Thoracic aorta endothelial cell (primary cell): ENCODE data around the gene ACBD6. TPM values are rescaled to one million over a fixed set of nuclear protein-coding genes. Genes with fewer than 3 reads are reported as not detected.

Experiments used
- small RNA-seq: library from RNA; depleted of rRNA; stranded (forward); fragments of <200 nt; gene quantifications from one replicate; pipeline ENCODE3, GENCODE V24; 2012
- total RNA-seq: library from RNA; depleted of rRNA; stranded (reverse); fragments of >200 nt; gene quantifications from 2 replicates; pipeline ENCODE4 v1.2.3, GENCODE V29; 2012

ACBD6 gene, protein sequence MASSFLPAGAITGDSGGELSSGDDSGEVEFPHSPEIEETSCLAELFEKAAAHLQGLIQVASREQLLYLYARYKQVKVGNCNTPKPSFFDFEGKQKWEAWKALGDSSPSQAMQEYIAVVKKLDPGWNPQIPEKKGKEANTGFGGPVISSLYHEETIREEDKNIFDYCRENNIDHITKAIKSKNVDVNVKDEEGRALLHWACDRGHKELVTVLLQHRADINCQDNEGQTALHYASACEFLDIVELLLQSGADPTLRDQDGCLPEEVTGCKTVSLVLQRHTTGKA
- 59.0 and 62.7 TPM in 2 replicates for total RNA-seq

DNA sequence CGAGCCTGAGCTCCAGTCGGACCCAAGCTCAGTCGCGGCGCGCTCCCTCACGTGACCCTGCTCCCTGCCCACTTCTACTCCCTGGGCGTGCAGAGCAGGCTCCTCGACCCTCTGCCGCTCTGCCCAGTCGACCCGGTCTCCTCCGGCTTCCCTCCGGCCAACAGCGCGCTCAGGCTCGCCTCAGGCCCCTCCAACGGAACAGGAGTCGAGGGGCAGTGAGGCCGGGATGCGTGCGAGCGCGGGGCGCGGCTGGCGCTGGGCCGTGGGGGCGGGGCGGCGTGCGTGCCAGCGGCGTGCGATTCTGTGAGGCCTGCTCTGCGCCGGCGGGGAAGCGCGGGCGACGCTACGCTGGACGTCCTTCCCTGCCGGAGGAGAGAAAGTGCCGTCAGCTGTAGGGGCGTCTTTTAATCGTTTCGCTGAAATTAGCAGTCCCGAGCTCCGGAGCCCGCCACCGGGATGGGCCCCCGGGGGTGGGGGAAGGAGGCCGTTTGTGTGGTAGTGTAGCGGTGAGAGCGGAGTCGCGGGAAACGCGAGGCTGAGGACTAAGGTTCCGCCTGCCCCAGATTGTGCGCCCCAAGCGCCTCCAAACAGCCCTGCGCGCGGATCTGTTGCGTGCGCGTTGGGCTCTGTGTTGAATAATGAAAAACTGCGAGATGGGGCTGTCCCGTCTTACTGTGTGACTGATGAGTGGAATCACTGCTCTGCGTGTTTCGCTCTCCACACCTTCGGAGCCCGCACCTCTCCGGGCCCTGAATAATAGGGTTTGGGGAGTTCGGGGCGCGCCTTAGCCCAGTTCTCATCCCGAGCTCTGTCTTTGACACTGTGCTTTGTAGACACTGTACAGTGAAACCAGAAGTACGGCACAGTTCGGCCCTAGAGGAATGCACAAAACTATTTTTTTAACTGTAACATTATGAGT, at the start of gene ACBD6:
Gene ACBD6 (minus strand): TSS at position 217 of the 919 bp plus-strand sequence. CDS start 311 bp downstream, outside the sequence.

Small RNAs within 50 kb of the gene (small RNA-seq; reads per million reads assigned to genes)
- gene MIR3121 (not detected), gene RF00019 (not detected)

Other genes starting within 250 kb of the ACBD6 start
- 0.13 TPM in 1 of 2 replicates, not detected in the other for gene OVAAL, start 56.4 kb upstream of the ACBD6 start, total RNA-seq
- 44.0 and 44.7 TPM in 2 replicates for gene XPR1, start 129.4 kb upstream of the ACBD6 start, total RNA-seq